Measurements from ENCODE around the gene FAM3C. TPM values are rescaled to one million over a fixed set of nuclear protein-coding genes. Genes with fewer than 3 reads are reported as not detected.

FAM3C gene
- total RNA-seq, 1 experiment from 2014 or later = 322 TPM

DNA sequence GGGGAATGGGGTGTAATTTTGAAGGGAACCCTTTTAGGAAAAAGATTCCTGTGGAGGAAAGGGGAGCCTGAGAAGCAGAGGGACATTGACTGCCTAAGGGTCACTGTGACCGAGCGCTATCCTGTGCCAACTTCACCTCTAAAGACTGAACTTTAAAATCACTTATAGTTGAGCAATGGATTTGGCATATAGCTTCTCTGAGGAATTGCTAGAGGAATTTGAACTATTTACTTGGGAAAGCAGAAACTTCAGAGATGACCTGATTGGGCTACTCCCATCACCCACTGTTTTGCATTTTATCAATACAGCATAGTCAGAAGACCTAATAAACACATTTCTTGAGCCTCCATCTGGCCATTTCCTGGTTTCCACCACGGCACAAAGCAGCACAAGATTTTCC, 91.0 kb downstream of the FAM3C start:
- Histone ChIP-seq H2AFZ (ENCODE audit: low read depth, low read length, poor library complexity, severe bottlenecking) (no peak overlapping the region), H3K4me1 (ENCODE audit: control insufficient read depth in 1 of 2, insufficient read depth in 2 of 2, low read length in 2 of 2) (peaks cover 49 to 75% of the 10 kb centered on the region in 2 experiments), H3K36me3 (ENCODE audit: control insufficient read depth in 1 of 2, insufficient read depth in 2 of 2, low read length in 2 of 2) (peaks cover 0 to 12% of the 10 kb centered on the region in 2 experiments; a peak in 1 of 4 replicates), H4K20me1 (ENCODE audit: insufficient read depth) (no peaks in the 10 kb centered on the region), H3K79me2 (ENCODE audit: insufficient read depth, low read length) (no peaks in the 10 kb centered on the region), H3K4me2 (ENCODE audit: low read length) (peak overlapping the region; percentile 11; the same call in 1 of the 2 replicates), H3K9me3 (ENCODE audit: control insufficient read depth in 1 of 2, insufficient read depth in 1 of 2, low read depth in 1 of 2, low read length in 2 of 2) (no peaks in the 10 kb centered on the region), H3K9ac (ENCODE audit: low read length) (peak overlapping the region; percentile 28), H3K9me2 (ENCODE audit: insufficient read depth) (no peaks in the 10 kb centered on the region), H3K4me3 (replicated peaks in 1 of 2; ENCODE audit: low read depth in 1 of 2, low read length in 2 of 2) (no peak overlapping the region), H3K27ac (ENCODE audit: low read depth, low read length) (peak overlapping the region; percentile 3; the same call in 1 of the 2 replicates), H3K27me3 (ENCODE audit: insufficient read depth, low read length) (no peaks in the 10 kb centered on the region)
- TF ChIP-seq, protein P1, sequence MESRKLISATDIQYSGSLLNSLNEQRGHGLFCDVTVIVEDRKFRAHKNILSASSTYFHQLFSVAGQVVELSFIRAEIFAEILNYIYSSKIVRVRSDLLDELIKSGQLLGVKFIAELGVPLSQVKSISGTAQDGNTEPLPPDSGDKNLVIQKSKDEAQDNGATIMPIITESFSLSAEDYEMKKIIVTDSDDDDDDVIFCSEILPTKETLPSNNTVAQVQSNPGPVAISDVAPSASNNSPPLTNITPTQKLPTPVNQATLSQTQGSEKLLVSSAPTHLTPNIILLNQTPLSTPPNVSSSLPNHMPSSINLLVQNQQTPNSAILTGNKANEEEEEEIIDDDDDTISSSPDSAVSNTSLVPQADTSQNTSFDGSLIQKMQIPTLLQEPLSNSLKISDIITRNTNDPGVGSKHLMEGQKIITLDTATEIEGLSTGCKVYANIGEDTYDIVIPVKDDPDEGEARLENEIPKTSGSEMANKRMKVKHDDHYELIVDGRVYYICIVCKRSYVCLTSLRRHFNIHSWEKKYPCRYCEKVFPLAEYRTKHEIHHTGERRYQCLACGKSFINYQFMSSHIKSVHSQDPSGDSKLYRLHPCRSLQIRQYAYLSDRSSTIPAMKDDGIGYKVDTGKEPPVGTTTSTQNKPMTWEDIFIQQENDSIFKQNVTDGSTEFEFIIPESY (IDR thresholded peaks at IDR 0.05; ENCODE audit: extremely low read depth, insufficient replicate concordance, low read length) = no peak
- TF ChIP-seq SP1 (IDR thresholded peaks at IDR 0.05; ENCODE audit: low read depth) (peak; percentile 17; the same call in 1 of the 2 replicates), TCF7L2 (IDR thresholded peaks at IDR 0.05; ENCODE audit: borderline replicate concordance, extremely low read depth, insufficient read depth, insufficient read length) (no peak)
- BruUV-seq (replicated peaks) = no TSS peak
- DNase-seq (ENCODE audit: low read depth, low spot score) = no peak
- POLR2A ChIA-PET = interaction anchor here (1.2 kb wide), 1 partner anchor 8 kb away, joined by 5 read pairs; no protein-coding TSS in a partner anchor
- ATAC-seq = no peak
- intact Hi-C loops (cut with micrococcal nuclease) = no loop called here
- CTCF ChIA-PET = interaction anchor here (1.4 kb wide), 1 partner anchor 91 kb away, joined by 3 read pairs; the partner anchor contains the start of gene FAM3C
- RAD21 ChIA-PET (ENCODE audit: low non-redundant PET in 1 of 2, low total read pairs in 2 of 2, uncharacterized antibody in 2 of 2, unreplicated experiment in 2 of 2) = no interaction called here

DNA sequence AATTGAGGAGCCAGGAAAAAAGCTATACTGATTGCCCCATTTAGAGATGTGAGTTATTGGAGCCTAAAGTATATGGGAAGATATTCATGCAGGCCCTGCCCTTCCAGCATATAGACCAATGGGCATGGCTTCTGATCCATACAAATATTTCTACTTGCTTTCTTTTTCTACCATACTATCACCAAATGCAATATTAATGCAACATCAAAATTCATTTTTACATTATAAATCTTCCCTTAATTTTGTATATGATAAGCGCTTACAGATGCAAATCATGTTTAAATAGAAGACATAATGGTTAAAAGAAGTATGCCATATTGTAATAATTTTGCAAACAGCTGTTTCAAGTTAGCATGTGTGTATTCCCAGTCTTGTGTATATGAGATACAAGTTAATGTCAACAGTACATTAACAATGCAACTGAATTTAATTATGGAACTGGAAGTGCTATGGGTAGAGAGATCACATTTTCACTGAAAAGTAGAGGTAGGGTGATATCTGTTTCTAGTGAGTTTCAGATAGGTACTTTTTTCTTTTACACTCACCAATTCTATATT, 91.9 kb downstream of the FAM3C start:
- H3K79me2 ChIP-seq (ENCODE audit: insufficient read depth, low read length) = no peaks in the 10 kb centered on the region
- peaks cover 0 to 5% of the 10 kb centered on the region in 2 experiments; a peak in 1 of 4 replicates for H3K36me3 ChIP-seq (ENCODE audit: control insufficient read depth in 1 of 2, insufficient read depth in 2 of 2, low read length in 2 of 2)
- ChIA-PET POLR2A (interaction anchor here (1.2 kb wide), 1 partner anchor 9 kb away, joined by 5 read pairs; no protein-coding TSS in a partner anchor), CTCF (interaction anchor here (1.0 to 1.4 kb wide), 2 partner anchors 92 to 176 kb away, joined by 3 to 4 read pairs; partner anchors contain the start of gene FAM3C), RAD21 (ENCODE audit: low non-redundant PET in 1 of 2, low total read pairs in 2 of 2, uncharacterized antibody in 2 of 2, unreplicated experiment in 2 of 2) (no interaction called here)
- 0 out of 2 replicates have a peak overlapping the region, but pooled peaks have one; percentile 56 for H3K4me2 ChIP-seq (ENCODE audit: low read length)
- peaks cover 58 to 84% of the 10 kb centered on the region in 2 experiments for H3K4me1 ChIP-seq (ENCODE audit: control insufficient read depth in 1 of 2, insufficient read depth in 2 of 2, low read length in 2 of 2)
- BruUV-seq (replicated peaks) = no TSS peak
- H3K9me3 ChIP-seq (ENCODE audit: control insufficient read depth in 1 of 2, insufficient read depth in 1 of 2, low read depth in 1 of 2, low read length in 2 of 2) = no peaks in the 10 kb centered on the region
- no peaks in the 10 kb centered on the region for H4K20me1 ChIP-seq (ENCODE audit: insufficient read depth)
- intact Hi-C loops (cut with micrococcal nuclease) = no loop called here
- H3K27ac ChIP-seq (ENCODE audit: low read depth, low read length) = peak overlapping the region; percentile 96
- ATAC-seq = no peak
- DNase-seq (ENCODE audit: low read depth, low spot score) = no peak
- no peaks in the 10 kb centered on the region for H3K9me2 ChIP-seq (ENCODE audit: insufficient read depth)
- H3K27me3 ChIP-seq (ENCODE audit: insufficient read depth, low read length) = no peaks in the 10 kb centered on the region
- H3K4me3 ChIP-seq (replicated peaks in 1 of 2; ENCODE audit: low read depth in 1 of 2, low read length in 2 of 2) = no peak overlapping the region
- TF ChIP-seq POLR2AphosphoS5 (IDR thresholded peaks at IDR 0.05; ENCODE audit: low read depth, low read length) = no peak
- TF ChIP-seq ELF1 (IDR thresholded peaks at IDR 0.05; ENCODE audit: borderline replicate concordance, low read depth) = no peak
- no peak for TF ChIP-seq EZH2 (IDR thresholded peaks at IDR 0.05)
- TF ChIP-seq TCF7L2 (IDR thresholded peaks at IDR 0.05; ENCODE audit: borderline replicate concordance, extremely low read depth, insufficient read depth, insufficient read length) = no peak
- no peak for TF ChIP-seq SP1 (IDR thresholded peaks at IDR 0.05; ENCODE audit: low read depth)
- H3K9ac ChIP-seq (ENCODE audit: low read length) = peak overlapping the region; percentile 67; the same call in 1 of the 2 replicates
- H2AFZ ChIP-seq (ENCODE audit: low read depth, low read length, poor library complexity, severe bottlenecking) = no peak overlapping the region
